Measurements from ENCODE around the gene INPP5E.

DNA sequence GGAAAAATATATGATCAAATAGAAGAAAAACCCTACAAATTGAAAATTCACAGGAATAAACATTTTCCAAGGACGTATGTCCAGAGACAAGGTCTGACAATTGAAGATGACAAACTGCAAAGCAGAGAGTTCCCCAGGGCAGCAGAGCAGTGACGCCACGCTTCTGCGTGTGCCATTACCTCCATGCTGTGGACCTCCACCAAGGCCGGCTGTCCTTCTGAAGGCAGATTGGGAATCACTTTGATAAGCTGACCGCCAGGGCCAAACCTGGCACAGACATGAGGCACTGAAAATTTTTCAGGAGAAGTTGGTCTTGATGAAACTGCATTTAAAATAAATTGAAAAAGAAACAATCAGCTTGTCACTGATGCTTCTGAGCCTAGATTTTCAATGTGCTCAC lies 24.6 kb upstream of the INPP5E start:
- TF ChIP-seq EZH2 (IDR thresholded peaks at IDR 0.05; ENCODE audit: low read depth, unreplicated experiment) (no peak), POLR2AphosphoS5 (IDR thresholded peaks at IDR 0.05; ENCODE audit: low read depth) (no peak)
- TF ChIP-seq, protein P1, sequence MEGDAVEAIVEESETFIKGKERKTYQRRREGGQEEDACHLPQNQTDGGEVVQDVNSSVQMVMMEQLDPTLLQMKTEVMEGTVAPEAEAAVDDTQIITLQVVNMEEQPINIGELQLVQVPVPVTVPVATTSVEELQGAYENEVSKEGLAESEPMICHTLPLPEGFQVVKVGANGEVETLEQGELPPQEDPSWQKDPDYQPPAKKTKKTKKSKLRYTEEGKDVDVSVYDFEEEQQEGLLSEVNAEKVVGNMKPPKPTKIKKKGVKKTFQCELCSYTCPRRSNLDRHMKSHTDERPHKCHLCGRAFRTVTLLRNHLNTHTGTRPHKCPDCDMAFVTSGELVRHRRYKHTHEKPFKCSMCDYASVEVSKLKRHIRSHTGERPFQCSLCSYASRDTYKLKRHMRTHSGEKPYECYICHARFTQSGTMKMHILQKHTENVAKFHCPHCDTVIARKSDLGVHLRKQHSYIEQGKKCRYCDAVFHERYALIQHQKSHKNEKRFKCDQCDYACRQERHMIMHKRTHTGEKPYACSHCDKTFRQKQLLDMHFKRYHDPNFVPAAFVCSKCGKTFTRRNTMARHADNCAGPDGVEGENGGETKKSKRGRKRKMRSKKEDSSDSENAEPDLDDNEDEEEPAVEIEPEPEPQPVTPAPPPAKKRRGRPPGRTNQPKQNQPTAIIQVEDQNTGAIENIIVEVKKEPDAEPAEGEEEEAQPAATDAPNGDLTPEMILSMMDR (conservative IDR thresholded peaks at IDR 0.05; ENCODE audit: low read depth in 2 of 2) = no peak
